NCI-H1092 treated with DMSO at 0.1 percent for 48 hours (cell line): ENCODE measurements around the gene TMEM217.

ENCODE experiments used
- DNase-seq: peaks from one replicate; lab custom pipeline; 2025; lab: John Stamatoyannopoulos, UW

The TMEM217 gene

GRCh38 chr6:37280162-37280887, 22.4 kb upstream of the TMEM217 start:
- no peak for DNase-seq

DNA sequence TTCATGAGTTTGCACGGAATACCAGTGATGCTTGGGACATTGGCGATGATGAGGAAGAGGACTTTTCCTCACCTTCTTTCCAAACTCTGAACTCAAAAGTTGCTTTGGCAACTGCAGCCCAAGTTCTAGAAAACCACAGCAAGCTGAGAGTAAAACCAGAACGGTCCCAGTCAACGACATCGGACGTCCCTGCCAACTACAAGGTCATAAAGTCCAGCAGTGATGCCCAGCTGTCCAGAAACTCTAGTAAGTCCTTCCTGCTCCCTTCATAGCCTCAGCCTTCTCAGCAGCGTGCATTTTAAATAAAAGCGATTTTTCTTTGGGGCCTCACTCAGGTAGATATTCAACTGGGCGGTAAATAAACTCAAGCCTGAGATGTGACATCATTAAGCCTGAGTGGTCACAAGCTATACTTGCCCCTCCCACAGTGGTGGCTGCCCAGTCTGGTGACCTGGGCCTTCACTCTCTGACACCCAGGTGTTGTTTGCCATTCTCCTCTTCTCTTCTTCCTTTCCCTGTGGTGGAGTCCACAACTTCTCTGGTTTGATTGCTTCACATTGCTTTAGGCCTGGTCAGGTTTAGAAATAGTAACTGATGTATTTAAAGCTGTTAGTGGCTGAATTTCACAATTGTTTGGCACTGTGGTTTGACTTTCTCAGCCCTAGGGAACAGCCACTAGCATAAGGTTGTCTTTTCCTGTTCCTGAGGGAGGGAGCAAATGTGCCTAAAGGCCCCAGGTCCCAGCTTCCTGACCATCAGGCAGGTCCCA, 21.6 kb upstream of the TMEM217 start:
- DNase-seq = no peak

- no peak for DNase-seq
These were observed 19.1 kb upstream of the TMEM217 start for GRCh38 chr6:37277001-37277409.

- no peak for DNase-seq
These were observed 17.4 kb upstream of the TMEM217 start for GRCh38 chr6:37275350-37275749.

DNA sequence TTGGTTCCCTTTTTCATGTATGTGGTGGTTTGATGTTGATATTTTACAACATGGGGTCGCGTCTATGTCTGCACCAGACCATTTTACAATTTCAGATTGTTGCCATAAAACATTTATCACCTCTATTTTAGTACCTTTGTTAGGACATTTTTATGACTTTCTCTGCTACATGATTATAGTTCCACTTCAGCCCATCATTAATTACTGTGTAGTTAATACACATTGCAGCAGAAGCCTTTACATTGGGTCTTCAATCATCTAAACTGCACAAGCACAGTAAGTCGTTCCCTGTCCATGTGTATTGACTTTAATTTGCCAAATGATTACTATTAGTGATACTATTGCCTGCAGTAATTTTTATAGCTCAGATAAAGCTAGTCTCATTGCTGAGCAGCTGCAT, 15.7 kb upstream of the TMEM217 start:
- no peak for DNase-seq

- no peak for DNase-seq
These were observed 15.1 kb upstream of the TMEM217 start for GRCh38 chr6:37272834-37273566.

DNA sequence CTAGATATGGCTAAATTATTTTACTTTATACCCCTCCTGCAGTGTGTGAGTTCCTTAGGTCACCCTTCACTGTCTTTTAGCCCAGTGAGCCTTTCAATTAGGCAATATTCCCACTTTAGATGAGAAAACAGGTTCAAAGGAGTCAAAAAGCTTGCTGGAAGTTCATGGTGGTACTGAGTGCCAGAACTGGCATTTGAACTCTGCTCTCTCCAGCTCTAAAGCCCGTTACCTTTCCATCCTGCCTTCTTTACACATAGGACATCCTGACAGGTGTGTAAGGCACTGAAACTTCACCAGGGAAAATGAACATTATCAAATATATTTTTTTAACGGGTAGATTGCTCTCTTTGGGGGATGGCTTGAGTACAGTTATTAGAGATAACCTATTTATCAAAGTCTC, 11.2 kb upstream of the TMEM217 start:
- no peak for DNase-seq

- DNase-seq = no peak
These were observed 7.9 kb upstream of the TMEM217 start for GRCh38 chr6:37265860-37266259.

DNA sequence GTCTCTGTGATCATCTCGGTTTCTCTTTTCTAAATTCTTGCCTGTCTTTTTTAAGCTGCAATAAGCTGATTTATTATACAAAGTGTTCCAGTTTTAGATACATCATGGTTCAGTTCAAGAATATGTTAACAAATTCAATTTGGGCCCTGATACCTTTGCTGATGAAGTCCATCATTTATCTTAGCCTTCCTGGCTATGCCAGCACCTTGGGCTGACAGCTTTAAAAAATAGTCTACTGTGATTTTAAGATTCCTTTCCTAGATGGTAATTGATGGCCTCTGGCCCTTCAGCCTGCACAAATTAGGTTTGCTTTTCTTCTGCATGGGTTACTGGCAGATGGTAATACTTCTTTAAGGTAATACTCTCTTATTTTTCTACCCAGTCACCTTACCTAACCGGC, 7.1 kb upstream of the TMEM217 start:
- DNase-seq = no peak

- peak; percentile 3 for DNase-seq
These were observed 4.6 kb upstream of the TMEM217 start for GRCh38 chr6:37262446-37263026.

- no peak for DNase-seq
These were observed 3.3 kb upstream of the TMEM217 start for GRCh38 chr6:37261198-37261597.

- no peak for DNase-seq
These were observed 2.5 kb upstream of the TMEM217 start for GRCh38 chr6:37260444-37260843.

- DNase-seq = no peak
These were observed 2.1 kb upstream of the TMEM217 start for GRCh38 chr6:37260040-37260439.

- no peak for DNase-seq
These were observed 1.2 kb upstream of the TMEM217 start for GRCh38 chr6:37259191-37259590.

DNA sequence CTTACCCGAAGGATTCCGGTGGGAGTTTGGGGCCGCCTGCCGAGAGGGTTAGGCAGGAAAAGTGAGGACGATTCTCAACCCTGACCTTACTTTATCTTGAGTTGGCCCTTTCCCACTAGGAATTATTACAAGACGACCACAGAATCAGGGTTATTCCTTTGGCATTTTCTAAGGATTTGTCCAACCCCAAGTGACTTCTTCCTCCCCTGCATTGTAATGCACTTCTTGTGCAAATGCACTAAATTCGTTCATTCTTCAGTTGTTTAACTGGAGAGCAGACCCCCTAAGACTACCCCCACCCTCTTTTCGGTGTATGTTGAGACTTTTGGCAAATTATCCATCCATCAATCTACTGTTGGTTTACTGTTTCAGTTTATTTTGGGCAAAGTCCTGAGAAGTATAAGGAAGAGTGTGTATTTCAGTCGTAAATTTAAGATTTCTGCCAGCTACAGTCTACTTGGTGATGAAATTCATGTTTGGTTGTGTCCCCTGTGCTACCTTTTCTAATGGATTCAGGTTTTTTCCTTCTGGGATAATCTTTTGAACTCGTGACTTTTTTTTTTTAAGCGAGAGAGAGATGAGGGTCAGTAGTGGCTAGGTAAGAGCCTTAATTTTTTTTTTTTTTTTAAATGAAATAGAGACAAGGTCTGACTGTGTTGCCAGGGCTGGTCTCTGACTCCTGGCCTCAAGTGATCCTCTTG, 611 bp upstream of the TMEM217 start:
- no peak for DNase-seq

GRCh38 chr6:37257320-37257633, 667 bp downstream of the TMEM217 start:
- DNase-seq = no peak

GRCh38 chr6:37256692-37257319, 1.1 kb downstream of the TMEM217 start:
- DNase-seq = no peak

GRCh38 chr6:37254881-37255280, 3.1 kb downstream of the TMEM217 start:
- DNase-seq = no peak

DNA sequence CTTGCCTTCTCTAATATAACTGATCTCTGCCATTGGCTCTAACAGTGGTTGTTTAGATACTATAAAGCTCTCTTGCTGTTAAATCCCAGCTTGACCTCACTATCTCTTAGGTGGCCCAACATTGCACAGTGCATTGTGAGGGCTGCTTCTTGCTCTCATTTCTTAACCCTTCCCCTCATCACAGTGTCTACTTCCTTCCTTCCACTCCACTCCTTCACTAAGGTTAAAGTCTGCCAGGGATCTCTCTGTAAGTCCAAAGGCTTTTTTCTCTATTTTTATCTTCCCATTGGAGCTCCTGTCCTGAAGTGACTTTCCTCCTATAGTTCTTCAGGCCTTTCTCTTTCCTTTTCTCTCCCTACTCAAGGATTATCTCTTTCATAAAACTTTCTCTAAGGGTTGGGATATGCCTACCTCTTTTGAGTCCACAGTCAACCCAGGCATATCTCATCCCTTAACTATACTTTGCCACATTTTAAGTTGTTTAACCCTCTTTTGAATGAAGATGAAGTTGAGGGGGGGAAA, 4.4 kb downstream of the TMEM217 start:
- DNase-seq = no peak

DNA sequence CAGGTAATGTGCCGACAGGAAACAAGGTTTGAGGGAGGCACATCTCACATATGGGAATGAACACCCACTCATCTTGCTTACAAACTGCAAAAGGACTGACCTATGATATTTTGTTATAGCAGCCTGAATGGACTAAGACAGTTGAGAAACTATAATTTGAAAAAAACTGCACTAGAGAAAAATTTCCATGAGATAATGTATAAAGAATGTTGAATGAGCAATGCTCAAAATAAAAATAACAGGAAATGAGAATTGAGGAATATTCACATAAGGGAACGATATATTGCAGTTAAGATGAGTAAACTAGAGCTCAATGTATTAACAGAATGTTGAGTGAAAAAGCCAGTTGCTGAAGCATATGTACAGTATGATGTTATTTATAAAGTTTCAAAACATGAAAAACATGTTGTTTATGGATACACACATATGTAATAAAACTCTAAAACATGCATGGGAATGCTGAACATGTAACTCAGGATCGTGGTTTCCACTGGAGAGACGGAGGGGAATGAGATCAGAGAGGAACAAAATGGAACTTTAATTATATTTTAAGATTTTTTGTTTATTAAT, 6.6 kb downstream of the TMEM217 start:
- no peak for DNase-seq
